Astrocyte (in vitro differentiated cells and primary cell): ENCODE data around the gene GDF15. TPM values are rescaled to one million over a fixed set of nuclear protein-coding genes. Genes with fewer than 3 reads are reported as not detected.
"Not testable (repeated sequence)": the region's sequence is repeated elsewhere in the genome, so short reads cannot be mapped to it uniquely, and the experiment has no call there.

Source experiments
- DNase-seq: peaks from one replicate; pipeline ENCODE4 v3.0.0-alpha.2; 2010; ENCODE audit warnings: low read depth
- FAIRE-seq: peaks from 2 replicates; lab custom pipeline; 2011; peaks lifted over from hg19 to GRCh38; lab: Jason Lieb, UNC
- H2AFZ ChIP-seq: 2 replicates; pipeline ENCODE4 v1.6.0; 2012; ENCODE audit warnings: low read depth, low read length, inconsistent platforms
- H3K27ac ChIP-seq: 2 replicates; pipeline ENCODE4 v1.5.1; 2011; ENCODE audit warnings: low read depth, low read length, inconsistent platforms
- H3K27me3 ChIP-seq: 2 replicates; pipeline ENCODE4 v1.6.0; 2011; ENCODE audit warnings: low read length, inconsistent platforms; ENCODE audit not compliant: insufficient read depth
- H3K36me3 ChIP-seq: 2 replicates; pipeline ENCODE4 v1.5.1; 2011; ENCODE audit warnings: low read length, inconsistent platforms; ENCODE audit not compliant: insufficient read depth
- H3K4me1 ChIP-seq: 2 replicates; pipeline ENCODE4 v1.5.1; 2011; ENCODE audit warnings: low read length, inconsistent platforms; ENCODE audit not compliant: insufficient read depth
- H3K4me2 ChIP-seq: 2 replicates; pipeline ENCODE4 v1.6.0; 2012; ENCODE audit warnings: low read length, inconsistent platforms
- H3K4me3 ChIP-seq: 2 replicates; pipeline ENCODE4 v1.5.1; 2011; ENCODE audit warnings: low read depth, mild to moderate bottlenecking, low read length, inconsistent platforms; ENCODE audit not compliant: insufficient read depth
- H3K79me2 ChIP-seq: 2 replicates; pipeline ENCODE4 v1.6.0; 2012; ENCODE audit warnings: mild to moderate bottlenecking, low read length, inconsistent platforms; ENCODE audit not compliant: insufficient read depth
- H3K9ac ChIP-seq: 2 replicates; pipeline ENCODE4 v1.6.0; 2012; ENCODE audit warnings: mild to moderate bottlenecking, low read length, inconsistent platforms
- H3K9me3 ChIP-seq: 2 replicates; pipeline ENCODE4 v1.5.1; 2012; ENCODE audit warnings: low read depth, mild to moderate bottlenecking, low read length, inconsistent platforms; ENCODE audit not compliant: insufficient read depth
- H4K20me1 ChIP-seq: 2 replicates; pipeline ENCODE4 v1.6.0; 2012; ENCODE audit warnings: low read length, inconsistent platforms; ENCODE audit not compliant: insufficient read depth
- H3K27ac Mint-ChIP-seq: one replicate; pipeline ENCODE4 v1.8.0; 2021; ENCODE audit warnings: mild to moderate bottlenecking, mixed read lengths; ENCODE audit not compliant: unreplicated experiment
- H3K27me3 Mint-ChIP-seq: one replicate; pipeline ENCODE4 v1.8.0; 2021; ENCODE audit warnings: low read depth, mixed read lengths; ENCODE audit not compliant: unreplicated experiment
- H3K36me3 Mint-ChIP-seq: one replicate; pipeline ENCODE4 v1.8.0; 2021; ENCODE audit warnings: low read depth, mixed read lengths; ENCODE audit not compliant: unreplicated experiment
- H3K4me1 Mint-ChIP-seq: one replicate; pipeline ENCODE4 v1.8.0; 2021; ENCODE audit warnings: low read depth, mixed read lengths; ENCODE audit not compliant: unreplicated experiment
- H3K4me3 Mint-ChIP-seq: one replicate; pipeline ENCODE4 v1.8.0; 2021; ENCODE audit warnings: mild to moderate bottlenecking, moderate library complexity, mixed read lengths; ENCODE audit not compliant: unreplicated experiment
- H3K9me3 Mint-ChIP-seq: one replicate; pipeline ENCODE4 v1.8.0; 2021; ENCODE audit warnings: mild to moderate bottlenecking, mixed read lengths; ENCODE audit not compliant: unreplicated experiment
- CTCF ChIP-seq: IDR thresholded peaks from 2 replicates; pipeline ENCODE4 v1.5.1; 2011; ENCODE audit warnings: low read depth, mild to moderate bottlenecking, inconsistent platforms, low read length, moderate library complexity; ENCODE audit not compliant: insufficient read depth
- EZH2 ChIP-seq: IDR thresholded peaks from 2 replicates; pipeline ENCODE4 v1.6.1; 2012; ENCODE audit warnings: mild to moderate bottlenecking, low read length, inconsistent platforms; ENCODE audit not compliant: insufficient read depth
- total RNA-seq: library from RNA; stranded (reverse); gene quantifications from 2 replicates; pipeline ENCODE4 v1.2.1, GENCODE V29; 2021

The GDF15 gene
- total RNA-seq, 1 donor from 2014 or later: 23.2 TPM

- H2AFZ ChIP-seq: no peak overlapping the region
- H3K4me3 Mint-ChIP-seq: no peak overlapping the region
- H3K27me3 ChIP-seq: no peaks in the 10 kb centered on the region
- H4K20me1 ChIP-seq: no peaks in the 10 kb centered on the region
- H3K36me3 ChIP-seq: no peaks in the 10 kb centered on the region
- no peak overlapping the region for H3K27ac ChIP-seq
- H3K27ac Mint-ChIP-seq: no peak overlapping the region
- no peaks in the 10 kb centered on the region for H3K4me1 ChIP-seq
- H3K36me3 Mint-ChIP-seq: peaks cover 17% of the 10 kb centered on the region
- H3K4me2 ChIP-seq: no peak overlapping the region
- no peaks in the 10 kb centered on the region for H3K4me1 Mint-ChIP-seq
- peaks cover under 1% of the 10 kb centered on the region for H3K9me3 Mint-ChIP-seq
- peaks cover 2% of the 10 kb centered on the region for H3K27me3 Mint-ChIP-seq
- FAIRE-seq (no peak), DNase-seq (no peak)
- TF ChIP-seq EZH2: no peak
- TF ChIP-seq CTCF: no peak
- H3K79me2 ChIP-seq: no peaks in the 10 kb centered on the region
- H3K4me3 ChIP-seq: no peak overlapping the region
- no peaks in the 10 kb centered on the region for H3K9me3 ChIP-seq
- H3K9ac ChIP-seq: no peak overlapping the region
These were observed 35.5 kb upstream of the GDF15 start for GRCh38 chr19:18350490-18350889.

- DNase-seq (no peak), FAIRE-seq (no peak)
- Histone ChIP-seq H3K36me3 (no peaks in the 10 kb centered on the region), H3K27ac (no peak overlapping the region), H3K4me1 (no peaks in the 10 kb centered on the region), H3K79me2 (no peaks in the 10 kb centered on the region), H3K27me3 (no peaks in the 10 kb centered on the region), H3K9ac (no peak overlapping the region), H3K9me3 (no peaks in the 10 kb centered on the region), H3K4me3 (no peak overlapping the region), H3K4me2 (no peak overlapping the region), H2AFZ (no peak overlapping the region), H4K20me1 (no peaks in the 10 kb centered on the region)
- Mint-ChIP-seq H3K27me3 (peaks cover 2% of the 10 kb centered on the region), H3K4me3 (no peak overlapping the region), H3K4me1 (no peaks in the 10 kb centered on the region), H3K9me3 (peaks cover 6% of the 10 kb centered on the region), H3K27ac (no peak overlapping the region), H3K36me3 (peaks cover 16% of the 10 kb centered on the region)
- TF ChIP-seq CTCF (no peak), EZH2 (no peak)
These were observed 34.4 kb upstream of the GDF15 start for GRCh38 chr19:18351544-18351943.

GRCh38 chr19:18353378-18354005 is 32.5 kb upstream of the GDF15 start:
- no peak overlapping the region for H3K4me2 ChIP-seq
- no peaks in the 10 kb centered on the region for H3K27me3 ChIP-seq
- no peak overlapping the region for H3K4me3 Mint-ChIP-seq
- DNase-seq: no peak
- peaks cover 14% of the 10 kb centered on the region for H3K9me3 Mint-ChIP-seq
- H3K27me3 Mint-ChIP-seq: no peaks in the 10 kb centered on the region
- H3K4me3 ChIP-seq: no peak overlapping the region
- H3K36me3 ChIP-seq: peaks cover 4% of the 10 kb centered on the region
- no peak overlapping the region for H2AFZ ChIP-seq
- H3K4me1 ChIP-seq: no peaks in the 10 kb centered on the region
- TF ChIP-seq EZH2: no peak
- H3K9me3 ChIP-seq: peaks cover 5% of the 10 kb centered on the region
- no peak overlapping the region for H3K27ac Mint-ChIP-seq
- H3K4me1 Mint-ChIP-seq: no peaks in the 10 kb centered on the region
- no peak overlapping the region for H3K9ac ChIP-seq
- FAIRE-seq: no peak
- H3K79me2 ChIP-seq: no peaks in the 10 kb centered on the region
- no peaks in the 10 kb centered on the region for H4K20me1 ChIP-seq
- no peak overlapping the region for H3K27ac ChIP-seq
- peaks cover 29% of the 10 kb centered on the region for H3K36me3 Mint-ChIP-seq

- not testable (repeated sequence) for H3K4me1 ChIP-seq, H3K27me3 Mint-ChIP-seq, FAIRE-seq
These were observed 31.2 kb upstream of the GDF15 start for GRCh38 chr19:18354743-18355142.

More at GRCh38 chr19:18354743-18355142, 31.2 kb upstream of the GDF15 start:
- H2AFZ ChIP-seq, H3K4me1 Mint-ChIP-seq, H3K36me3 ChIP-seq, H3K4me3 Mint-ChIP-seq, H3K9me3 ChIP-seq, H3K27ac ChIP-seq, H4K20me1 ChIP-seq, H3K79me2 ChIP-seq, H3K27me3 ChIP-seq, H3K27ac Mint-ChIP-seq, H3K9ac ChIP-seq, H3K4me3 ChIP-seq, DNase-seq, H3K4me2 ChIP-seq: not testable (repeated sequence)
- Mint-ChIP-seq H3K9me3 (peaks cover 14% of the 10 kb centered on the region), H3K36me3 (peaks cover 36% of the 10 kb centered on the region)
